D721Med (cell line): ENCODE measurements around the gene DSG2.

Source experiments
- DNase-seq: peaks from one replicate; pipeline ENCODE4 v3.0.0; 2011; ENCODE audit warnings: low spot score; ENCODE audit not compliant: insufficient read length
- FAIRE-seq: peaks from 2 replicates; lab custom pipeline; 2011; peaks lifted over from hg19 to GRCh38; lab: Jason Lieb, UNC
- TF ChIP-seq, protein P1 (sequence below): IDR thresholded peaks from 2 replicates; pipeline ENCODE4 v1.5.1; 2012; ENCODE audit warnings: mild to moderate bottlenecking, control low read depth; ENCODE audit not compliant: insufficient read depth; ENCODE audit errors: missing control alignments

DSG2 gene

GRCh38 chr18:31592506-31593157 lies 94.7 kb downstream of the DSG2 start:
- TF ChIP-seq, protein P1, sequence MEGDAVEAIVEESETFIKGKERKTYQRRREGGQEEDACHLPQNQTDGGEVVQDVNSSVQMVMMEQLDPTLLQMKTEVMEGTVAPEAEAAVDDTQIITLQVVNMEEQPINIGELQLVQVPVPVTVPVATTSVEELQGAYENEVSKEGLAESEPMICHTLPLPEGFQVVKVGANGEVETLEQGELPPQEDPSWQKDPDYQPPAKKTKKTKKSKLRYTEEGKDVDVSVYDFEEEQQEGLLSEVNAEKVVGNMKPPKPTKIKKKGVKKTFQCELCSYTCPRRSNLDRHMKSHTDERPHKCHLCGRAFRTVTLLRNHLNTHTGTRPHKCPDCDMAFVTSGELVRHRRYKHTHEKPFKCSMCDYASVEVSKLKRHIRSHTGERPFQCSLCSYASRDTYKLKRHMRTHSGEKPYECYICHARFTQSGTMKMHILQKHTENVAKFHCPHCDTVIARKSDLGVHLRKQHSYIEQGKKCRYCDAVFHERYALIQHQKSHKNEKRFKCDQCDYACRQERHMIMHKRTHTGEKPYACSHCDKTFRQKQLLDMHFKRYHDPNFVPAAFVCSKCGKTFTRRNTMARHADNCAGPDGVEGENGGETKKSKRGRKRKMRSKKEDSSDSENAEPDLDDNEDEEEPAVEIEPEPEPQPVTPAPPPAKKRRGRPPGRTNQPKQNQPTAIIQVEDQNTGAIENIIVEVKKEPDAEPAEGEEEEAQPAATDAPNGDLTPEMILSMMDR: no peak
- DNase-seq: no peak
- FAIRE-seq: no peak

DNA sequence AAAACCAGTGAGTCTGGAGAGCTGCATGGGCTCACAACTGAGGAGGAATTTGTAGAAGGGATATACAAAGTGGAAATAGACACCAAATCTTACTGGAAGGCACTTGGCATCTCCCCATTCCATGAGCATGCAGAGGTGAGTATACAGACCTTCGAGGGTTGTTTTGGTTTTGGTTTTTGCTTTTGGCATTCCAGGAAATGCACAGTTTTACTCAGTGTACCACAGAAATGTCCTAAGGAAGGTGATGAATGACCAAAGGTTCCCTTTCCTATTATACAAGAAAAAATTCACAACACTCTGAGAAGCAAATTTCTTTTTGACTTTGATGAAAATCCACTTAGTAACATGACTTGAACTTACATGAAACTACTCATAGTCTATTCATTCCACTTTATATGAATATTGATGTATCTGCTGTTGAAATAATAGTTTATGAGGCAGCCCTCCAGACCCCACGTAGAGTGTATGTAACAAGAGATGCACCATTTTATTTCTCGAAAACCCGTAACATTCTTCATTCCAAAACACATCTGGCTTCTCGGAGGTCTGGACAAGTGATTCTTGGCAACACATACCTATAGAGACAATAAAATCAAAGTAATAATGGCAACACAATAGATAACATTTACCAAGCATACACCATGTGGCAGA lies 97.3 kb downstream of the DSG2 start:
- TF ChIP-seq, protein P1: no peak
- FAIRE-seq (peak; percentile 44), DNase-seq (no peak)

GRCh38 chr18:31596081-31596872 lies 98.3 kb downstream of the DSG2 start:
- TF ChIP-seq, protein P1: no peak
- DNase-seq: no peak
- FAIRE-seq: no peak

DNA sequence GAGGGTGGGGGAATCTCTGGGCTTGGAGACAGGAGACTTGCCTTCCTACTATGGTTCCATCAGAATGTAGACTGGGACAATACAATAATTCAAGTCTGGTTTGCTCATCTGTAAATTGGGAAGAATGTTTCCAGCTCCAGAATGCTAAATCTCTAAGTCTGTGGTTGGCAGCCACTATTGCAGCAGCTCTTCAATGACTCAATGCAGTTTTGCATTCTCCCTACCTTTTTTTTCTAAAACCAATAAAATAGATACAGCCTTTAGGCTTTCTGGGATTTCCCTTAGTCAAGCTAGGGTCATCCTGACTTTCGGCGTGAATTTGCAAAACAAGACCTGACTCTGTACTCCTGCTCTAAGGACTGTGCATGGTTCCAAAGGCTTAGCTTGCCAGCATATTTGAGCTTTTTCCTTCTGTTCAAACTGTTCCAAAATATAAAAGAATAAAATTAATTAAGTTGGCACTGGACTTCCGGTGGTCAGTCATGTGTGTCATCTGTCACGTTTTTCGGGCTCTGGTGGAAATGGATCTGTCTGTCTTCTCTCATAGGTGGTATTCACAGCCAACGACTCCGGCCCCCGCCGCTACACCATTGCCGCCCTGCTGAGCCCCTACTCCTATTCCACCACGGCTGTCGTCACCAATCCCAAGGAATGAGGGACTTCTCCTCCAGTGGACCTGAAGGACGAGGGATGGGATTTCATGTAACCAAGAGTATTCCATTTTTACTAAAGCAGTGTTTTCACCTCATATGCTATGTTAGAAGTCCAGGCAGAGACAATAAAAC lies 100.2 kb downstream of the DSG2 start:
- DNase-seq (no peak), FAIRE-seq (no peak)
- TF ChIP-seq, protein P1: no peak
